MM.1S (cell line): Measurements from ENCODE around the gene SFN.

Experiments used
- EZH2 ChIP-seq: fragments of 300-600 bp; sonication (generic); optimal IDR thresholded peaks from 2 replicates; pipeline ENCODE3; 2017; ENCODE audit warnings: low read depth, mild to moderate bottlenecking, antibody characterized with exemption, low read length, mixed read lengths
- EZH2phosphoT487 ChIP-seq: fragments of 300-600 bp; sonication (generic); IDR thresholded peaks from 2 replicates; pipeline ENCODE4 v1.6.1; 2018; ENCODE audit warnings: antibody characterized with exemption, low read length
- TF ChIP-seq, protein P1 (sequence below): fragments of 300-600 bp; sonication (generic); IDR thresholded peaks from 2 replicates; pipeline ENCODE4 v1.5.1; 2016; ENCODE audit warnings: antibody characterized with exemption, low read length, mixed read lengths

DNA sequence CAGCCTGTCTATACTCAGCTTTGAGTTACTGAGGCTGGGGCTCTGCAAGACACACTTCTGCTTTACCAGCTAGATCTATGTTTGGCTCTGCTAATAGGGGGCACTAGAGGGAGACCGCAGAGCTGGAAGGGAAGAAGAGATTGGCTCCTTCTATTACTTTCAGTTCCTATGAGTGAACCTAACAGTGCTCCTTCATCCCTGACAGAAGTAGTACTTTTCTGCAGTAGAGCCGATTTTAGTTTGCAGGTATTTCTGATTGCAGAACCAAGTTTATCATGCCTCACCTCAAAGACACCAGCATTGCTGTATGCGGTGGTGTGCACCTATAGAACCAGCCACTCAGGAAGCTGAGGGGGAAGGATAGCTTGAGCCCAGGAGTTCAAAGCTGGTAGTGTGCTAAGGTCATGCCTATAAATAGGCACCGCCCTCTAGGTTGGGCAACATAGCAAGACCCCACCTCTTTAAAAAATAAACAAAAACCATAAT, 42.1 kb upstream of the SFN start:
- TF ChIP-seq, protein P1, sequence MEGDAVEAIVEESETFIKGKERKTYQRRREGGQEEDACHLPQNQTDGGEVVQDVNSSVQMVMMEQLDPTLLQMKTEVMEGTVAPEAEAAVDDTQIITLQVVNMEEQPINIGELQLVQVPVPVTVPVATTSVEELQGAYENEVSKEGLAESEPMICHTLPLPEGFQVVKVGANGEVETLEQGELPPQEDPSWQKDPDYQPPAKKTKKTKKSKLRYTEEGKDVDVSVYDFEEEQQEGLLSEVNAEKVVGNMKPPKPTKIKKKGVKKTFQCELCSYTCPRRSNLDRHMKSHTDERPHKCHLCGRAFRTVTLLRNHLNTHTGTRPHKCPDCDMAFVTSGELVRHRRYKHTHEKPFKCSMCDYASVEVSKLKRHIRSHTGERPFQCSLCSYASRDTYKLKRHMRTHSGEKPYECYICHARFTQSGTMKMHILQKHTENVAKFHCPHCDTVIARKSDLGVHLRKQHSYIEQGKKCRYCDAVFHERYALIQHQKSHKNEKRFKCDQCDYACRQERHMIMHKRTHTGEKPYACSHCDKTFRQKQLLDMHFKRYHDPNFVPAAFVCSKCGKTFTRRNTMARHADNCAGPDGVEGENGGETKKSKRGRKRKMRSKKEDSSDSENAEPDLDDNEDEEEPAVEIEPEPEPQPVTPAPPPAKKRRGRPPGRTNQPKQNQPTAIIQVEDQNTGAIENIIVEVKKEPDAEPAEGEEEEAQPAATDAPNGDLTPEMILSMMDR, result peak; percentile 63
- no peak for TF ChIP-seq EZH2
- no peak for TF ChIP-seq EZH2phosphoT487
